GM23338 (cell line): Measurements from ENCODE around the gene PICALM. TPM values are rescaled to one million over a fixed set of nuclear protein-coding genes. Genes with fewer than 3 reads are reported as not detected.
A peak's percentile ranks its signal among the peaks of the same experiment; 100 is the strongest.
"Not testable (repeated sequence)": the region's sequence is repeated elsewhere in the genome, so short reads cannot be mapped to it uniquely, and the experiment has no call there.

Source experiments
- ATAC-seq: fragments of 200-7000 bp; cut with Tn5 transposase; 3 replicates; pipeline ENCODE4 v1.9.1; 2020
- DNase-seq: peaks from one replicate; pipeline ENCODE4 v3.0.0-alpha.2; 2015; ENCODE audit warnings: low spot score
- H2AFZ ChIP-seq: fragments of 200-600 bp; sonication (generic); 2 replicates; pipeline ENCODE4 v1.8.0; 2016; ENCODE audit warnings: antibody characterized with exemption, mild to moderate bottlenecking, moderate library complexity
- H3F3A ChIP-seq: fragments of 200-600 bp; sonication (generic); replicated peaks from 2 replicates; pipeline ENCODE4 v1.8.0; 2017; ENCODE audit warnings: antibody characterized with exemption, mixed run types, low read depth
- H3K27ac ChIP-seq: fragments of 200-600 bp; sonication (generic); 2 replicates; pipeline ENCODE4 v1.6.1; 2016; ENCODE audit warnings: low read depth
- H3K27me3 ChIP-seq: fragments of 200-600 bp; sonication (generic); 2 replicates; pipeline ENCODE4 v1.8.0; 2016; ENCODE audit warnings: mild to moderate bottlenecking, mixed run types, moderate library complexity; ENCODE audit not compliant: insufficient read depth
- H3K36me3 ChIP-seq: fragments of 200-600 bp; sonication (generic); 2 replicates; pipeline ENCODE4 v1.8.0; 2016; ENCODE audit warnings: mild to moderate bottlenecking; ENCODE audit not compliant: insufficient read depth
- H3K4me1 ChIP-seq: fragments of 200-600 bp; sonication (generic); 2 replicates; pipeline ENCODE4 v1.8.0; 2016; ENCODE audit warnings: mild to moderate bottlenecking, moderate library complexity; ENCODE audit not compliant: insufficient read depth
- H3K4me2 ChIP-seq: fragments of 200-600 bp; sonication (generic); 2 replicates; pipeline ENCODE4 v1.7.1; 2017; ENCODE audit warnings: mixed run types
- H3K4me3 ChIP-seq: fragments of 200-600 bp; sonication (generic); 2 replicates; pipeline ENCODE4 v1.6.1; 2016; ENCODE audit warnings: mixed run types
- H3K79me2 ChIP-seq: fragments of 200-600 bp; sonication (generic); replicated peaks from 2 replicates; pipeline ENCODE4 v1.8.0; 2017; ENCODE audit warnings: mild to moderate bottlenecking; ENCODE audit not compliant: insufficient read depth
- H3K9me2 ChIP-seq: fragments of 200-600 bp; sonication (generic); 2 replicates; pipeline ENCODE4 v1.8.0; 2017; ENCODE audit not compliant: insufficient read depth
- H4K20me1 ChIP-seq: fragments of 200-600 bp; sonication (generic); replicated peaks from 2 replicates; pipeline ENCODE4 v1.8.0; 2017; ENCODE audit warnings: mild to moderate bottlenecking; ENCODE audit not compliant: insufficient read depth
- H3K27ac Mint-ChIP-seq: 2 replicates; pipeline ENCODE4 v1.8.0; 2020; ENCODE audit warnings: inconsistent platforms, mild to moderate bottlenecking, moderate library complexity, mixed read lengths
- H3K27me3 Mint-ChIP-seq: 3 replicates; pipeline ENCODE4 v1.8.0; 2022; ENCODE audit warnings: low read depth, mild to moderate bottlenecking, moderate library complexity, mixed read lengths, inconsistent platforms; ENCODE audit not compliant: insufficient read depth, poor library complexity
- H3K36me3 Mint-ChIP-seq: 3 replicates; pipeline ENCODE4 v1.8.0; 2021; ENCODE audit warnings: low read depth, mild to moderate bottlenecking, inconsistent platforms, moderate library complexity, mixed read lengths
- H3K4me1 Mint-ChIP-seq: 3 replicates; pipeline ENCODE4 v1.8.0; 2020; ENCODE audit warnings: mild to moderate bottlenecking, inconsistent platforms, mixed read lengths
- H3K4me3 Mint-ChIP-seq: 3 replicates; pipeline ENCODE4 v1.8.0; 2021; ENCODE audit warnings: moderate library complexity, mild to moderate bottlenecking, inconsistent platforms, mixed read lengths
- H3K9me3 Mint-ChIP-seq: 3 replicates; pipeline ENCODE4 v1.8.0; 2020; ENCODE audit warnings: moderate library complexity, mild to moderate bottlenecking, inconsistent platforms, mixed read lengths
- CREB1 ChIP-seq: fragments of 250-450 bp; sonication (Bioruptor Pico); IDR thresholded peaks from 2 replicates; pipeline ENCODE4 v1.5.0; 2020; ENCODE audit warnings: low read depth, mild to moderate bottlenecking, moderate library complexity
- CTCF ChIP-seq, 2 experiments: fragments of 200-600 bp in 1 of 2; sonication (generic) in 1 of 2; conservative IDR thresholded peaks; 2 replicates each; pipeline versions ENCODE4 v1.5.1 to v1.6.1; 2016 to 2017; ENCODE audit warnings: antibody characterized with exemption in 2 of 2, low read depth in 2 of 2, mild to moderate bottlenecking in 2 of 2, moderate library complexity in 1 of 2
- ETS1 ChIP-seq: IDR thresholded peaks from 2 replicates; pipeline ENCODE4 v1.6.1; 2016; ENCODE audit warnings: antibody characterized with exemption
- EZH2 ChIP-seq: fragments of 200-600 bp; sonication (generic); IDR thresholded peaks from one replicate; pipeline ENCODE4 v1.8.0; 2017; ENCODE audit warnings: antibody characterized with exemption, mild to moderate bottlenecking, low read depth; ENCODE audit not compliant: unreplicated experiment
- EZH2phosphoT487 ChIP-seq: fragments of 200-600 bp; sonication (generic); IDR thresholded peaks from one replicate; pipeline ENCODE4 v1.8.1; 2018; ENCODE audit warnings: antibody characterized with exemption; ENCODE audit not compliant: unreplicated experiment
- JUNB ChIP-seq: IDR thresholded peaks from one replicate; pipeline ENCODE4 v1.6.1; 2016; ENCODE audit warnings: antibody characterized with exemption; ENCODE audit not compliant: unreplicated experiment
- NANOG ChIP-seq: IDR thresholded peaks from 2 replicates; pipeline ENCODE4 v1.6.1; 2016; ENCODE audit warnings: antibody characterized with exemption, borderline replicate concordance
- REST ChIP-seq: IDR thresholded peaks from one replicate; pipeline ENCODE4 v1.6.1; 2018; ENCODE audit warnings: antibody characterized with exemption; ENCODE audit not compliant: unreplicated experiment
- polyA plus RNA-seq: library from polyadenylated mRNA; unstranded; fragments of >200 nt; fragmentation: Nextera tagmentation; extraction: Ambion mirVana; gene quantifications from 2 replicates; pipeline ENCODE4 v1.2.1, GENCODE V29; 2016
- total RNA-seq: library from RNA; depleted of rRNA; stranded (reverse); fragments of >200 nt; shearing (Covaris generic); gene quantifications from 2 replicates; pipeline ENCODE4 v1.2.3, GENCODE V29; 2014

PICALM gene
- total and polyA plus RNA-seq, 2 experiments from 2014 or later = 27.9 to 134 TPM

- no peak for TF ChIP-seq NANOG
- TF ChIP-seq ETS1 = no peak
- no peak for TF ChIP-seq EZH2phosphoT487
- TF ChIP-seq EZH2 = no peak
Observed at GRCh38 chr11:85930879-85931366, 138.0 kb downstream of the PICALM start (continued).

GRCh38 chr11:85926653-85927214 lies 142.2 kb downstream of the PICALM start:
- H3K4me1 ChIP-seq, H2AFZ ChIP-seq, DNase-seq, H3K36me3 Mint-ChIP-seq, H3K79me2 ChIP-seq, H3K4me3 Mint-ChIP-seq, H3K36me3 ChIP-seq, H4K20me1 ChIP-seq, H3K27ac Mint-ChIP-seq, H3K9me2 ChIP-seq, H3K27ac ChIP-seq, H3F3A ChIP-seq, H3K4me2 ChIP-seq, H3K4me1 Mint-ChIP-seq, ATAC-seq, H3K4me3 ChIP-seq, H3K27me3 Mint-ChIP-seq: not testable (repeated sequence)
- peaks cover 11% of the 10 kb centered on the region; the same call in 2 of the 3 replicates for H3K9me3 Mint-ChIP-seq
- H3K27me3 ChIP-seq = peaks cover 13% of the 10 kb centered on the region; the same call in 1 of the 2 replicates

GRCh38 chr11:85923455-85923854 lies 145.4 kb downstream of the PICALM start:
- peaks cover 10% of the 10 kb centered on the region for H3K4me1 Mint-ChIP-seq
- no peaks in the 10 kb centered on the region for H3K79me2 ChIP-seq
- H3K4me3 Mint-ChIP-seq = no peak overlapping the region
- no peaks in the 10 kb centered on the region for H3K36me3 Mint-ChIP-seq
- H3K27me3 Mint-ChIP-seq = no peaks in the 10 kb centered on the region
- H3F3A ChIP-seq = no peaks in the 10 kb centered on the region
- DNase-seq (no peak), ATAC-seq (0 out of 3 replicates have a peak, but pooled peaks have one; percentile 24)
- H4K20me1 ChIP-seq = no peaks in the 10 kb centered on the region
- no peak overlapping the region for H3K4me3 ChIP-seq
- H3K36me3 ChIP-seq = no peaks in the 10 kb centered on the region
- H3K9me3 Mint-ChIP-seq = peaks cover 5% of the 10 kb centered on the region; the same call in 1 of the 3 replicates
- H3K27me3 ChIP-seq = no peaks in the 10 kb centered on the region
- no peaks in the 10 kb centered on the region for H3K9me2 ChIP-seq
- H3K27ac ChIP-seq = no peak overlapping the region
- H2AFZ ChIP-seq = no peak overlapping the region
- no peak overlapping the region for H3K27ac Mint-ChIP-seq
- H3K4me1 ChIP-seq = peaks cover 8% of the 10 kb centered on the region; the same call in 1 of the 2 replicates
- no peak overlapping the region for H3K4me2 ChIP-seq
- TF ChIP-seq EZH2 (no peak), REST (no peak), EZH2phosphoT487 (no peak), ETS1 (no peak), CREB1 (CRISPR knock-in tag) (no peak), JUNB (no peak), CTCF (conservative IDR thresholded peaks at IDR 0.05; ENCODE audit: low read depth in 2 of 2) (no peak)
